Stimulated activated naive CD8-positive, alpha-beta T cell treated with anti-CD3 and anti-CD28 coated beads, Interleukin-15, Interleukin-2, amounts not matched to agents 100 ng/mL and 50 ng/mL, for 24 hours (primary cell): ENCODE measurements around the gene MYO1B.

Experiments
- H3K27ac Mint-ChIP-seq: one replicate; pipeline ENCODE4 v1.8.0; 2021; ENCODE audit warnings: mild to moderate bottlenecking, mixed read lengths
- H3K27me3 Mint-ChIP-seq: one replicate; pipeline ENCODE4 v1.8.0; 2021; ENCODE audit warnings: mixed read lengths
- H3K36me3 Mint-ChIP-seq: one replicate; pipeline ENCODE4 v1.8.0; 2021; ENCODE audit warnings: low read depth, mixed read lengths
- H3K4me1 Mint-ChIP-seq: one replicate; pipeline ENCODE4 v1.8.0; 2021; ENCODE audit warnings: low read depth, mixed read lengths
- H3K4me3 Mint-ChIP-seq: one replicate; pipeline ENCODE4 v1.8.0; 2021; ENCODE audit warnings: mild to moderate bottlenecking, mixed read lengths
- H3K9me3 Mint-ChIP-seq: one replicate; pipeline ENCODE4 v1.8.0; 2021; ENCODE audit warnings: mixed read lengths

The MYO1B gene

DNA sequence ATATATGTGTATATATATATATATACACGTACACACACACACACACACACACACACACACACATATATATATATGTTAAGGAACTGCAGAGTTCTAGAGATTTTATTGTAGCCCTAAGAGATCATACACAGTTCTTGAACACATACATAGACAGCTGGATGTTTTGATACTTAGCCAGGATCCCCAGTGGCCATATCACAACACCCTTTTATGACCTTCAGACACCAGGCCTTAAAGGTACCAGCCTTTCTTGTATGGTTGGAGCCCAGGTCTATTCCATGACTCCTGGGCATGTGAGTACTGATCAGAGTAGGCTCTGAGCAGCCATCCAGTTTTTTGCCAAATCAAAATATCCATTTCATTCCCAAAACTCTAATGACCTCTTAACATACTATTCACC is 138.3 kb downstream of the MYO1B start:
- Mint-ChIP-seq H3K36me3 (peaks cover 17% of the 10 kb centered on the region), H3K27ac (no peak overlapping the region), H3K9me3 (no peaks in the 10 kb centered on the region), H3K27me3 (no peaks in the 10 kb centered on the region), H3K4me3 (no peak overlapping the region), H3K4me1 (peaks cover 19% of the 10 kb centered on the region)

DNA sequence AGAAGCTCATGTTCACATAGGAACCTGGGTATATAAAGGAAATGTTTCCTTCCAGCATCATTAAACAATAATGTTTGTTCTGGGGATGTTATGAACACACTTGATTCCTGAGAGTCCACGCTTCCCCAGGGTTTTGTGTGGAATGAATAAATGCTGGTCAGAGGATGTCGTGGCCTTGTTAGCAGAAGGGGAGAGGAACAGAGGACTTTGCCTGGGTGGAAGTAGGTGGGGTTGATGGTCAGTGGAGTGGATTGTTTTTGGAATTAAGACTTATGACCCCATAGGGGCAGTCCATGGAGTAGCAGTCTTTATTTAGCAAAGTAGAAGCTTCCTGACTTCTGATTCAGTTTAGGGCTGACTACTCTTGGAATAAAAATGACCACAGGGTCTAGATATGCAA is 139.6 kb downstream of the MYO1B start:
- H3K27ac Mint-ChIP-seq = no peak overlapping the region
- H3K36me3 Mint-ChIP-seq = peaks cover 20% of the 10 kb centered on the region
- peaks cover 16% of the 10 kb centered on the region for H3K4me1 Mint-ChIP-seq
- no peaks in the 10 kb centered on the region for H3K9me3 Mint-ChIP-seq
- H3K4me3 Mint-ChIP-seq = no peak overlapping the region
- no peaks in the 10 kb centered on the region for H3K27me3 Mint-ChIP-seq

DNA sequence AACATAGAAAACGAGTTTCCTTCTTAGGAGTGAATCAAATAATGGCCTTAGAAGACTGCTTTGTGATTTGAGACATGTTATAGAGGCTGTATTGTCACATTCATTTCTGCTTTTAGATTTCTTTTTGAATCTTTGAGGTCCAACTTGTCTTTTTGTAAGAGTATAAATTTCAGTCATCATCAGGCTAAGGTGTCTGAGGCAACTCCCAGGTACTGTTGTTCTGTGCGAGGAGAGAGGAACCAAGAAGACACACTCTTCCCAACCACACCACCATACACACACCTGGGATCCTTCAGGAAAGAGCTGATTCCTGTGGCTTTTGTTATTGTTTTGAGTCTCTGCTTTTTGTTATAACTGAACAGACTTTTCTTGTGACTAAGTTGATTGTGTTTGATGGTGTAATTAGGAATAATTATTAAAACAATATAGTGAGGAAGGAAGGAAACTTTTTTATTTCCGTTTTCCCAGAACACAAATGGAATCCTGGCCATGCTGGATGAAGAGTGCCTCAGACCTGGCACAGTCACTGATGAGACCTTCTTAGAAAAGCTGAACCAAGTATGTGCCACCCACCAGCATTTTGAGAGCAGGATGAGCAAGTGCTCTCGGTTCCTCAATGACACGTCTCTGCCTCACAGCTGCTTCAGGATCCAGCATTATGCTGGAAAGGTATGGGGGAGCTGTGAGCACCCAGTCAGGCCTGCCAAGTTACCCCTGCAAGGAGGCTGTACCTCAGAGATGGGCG is 140.4 kb downstream of the MYO1B start:
- Mint-ChIP-seq H3K27me3 (no peaks in the 10 kb centered on the region), H3K27ac (no peak overlapping the region), H3K4me3 (no peak overlapping the region), H3K36me3 (peaks cover 20% of the 10 kb centered on the region), H3K4me1 (peaks cover 16% of the 10 kb centered on the region), H3K9me3 (no peaks in the 10 kb centered on the region)

DNA sequence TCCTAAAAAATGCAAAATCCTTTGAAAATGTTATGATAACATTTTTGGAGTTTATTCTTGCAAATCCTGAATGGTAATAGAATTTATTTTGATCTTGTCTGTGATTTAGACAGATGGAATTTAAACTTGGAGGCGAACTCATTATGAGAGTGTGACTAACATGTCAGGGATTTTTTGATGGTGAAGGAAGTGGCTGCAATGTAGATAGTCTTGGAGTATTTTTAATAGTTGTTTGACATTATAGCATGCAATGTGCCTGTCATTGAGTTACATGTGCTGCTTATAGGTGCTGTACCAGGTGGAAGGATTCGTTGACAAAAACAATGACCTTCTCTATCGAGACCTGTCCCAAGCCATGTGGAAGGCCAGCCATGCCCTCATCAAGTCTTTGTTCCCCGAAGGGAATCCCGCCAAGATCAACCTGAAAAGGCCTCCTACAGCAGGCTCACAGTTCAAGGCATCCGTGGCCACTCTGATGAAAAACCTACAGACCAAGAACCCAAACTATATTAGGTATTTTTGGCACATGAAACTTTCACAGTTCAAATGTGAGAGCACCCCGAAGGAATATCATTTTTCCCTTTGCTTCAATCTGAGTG is 141.8 kb downstream of the MYO1B start:
- H3K9me3 Mint-ChIP-seq = no peaks in the 10 kb centered on the region
- H3K36me3 Mint-ChIP-seq = peaks cover 22% of the 10 kb centered on the region
- peak overlapping the region; percentile 19 for H3K27ac Mint-ChIP-seq
- no peaks in the 10 kb centered on the region for H3K27me3 Mint-ChIP-seq
- no peak overlapping the region for H3K4me3 Mint-ChIP-seq
- peaks cover 16% of the 10 kb centered on the region for H3K4me1 Mint-ChIP-seq

DNA sequence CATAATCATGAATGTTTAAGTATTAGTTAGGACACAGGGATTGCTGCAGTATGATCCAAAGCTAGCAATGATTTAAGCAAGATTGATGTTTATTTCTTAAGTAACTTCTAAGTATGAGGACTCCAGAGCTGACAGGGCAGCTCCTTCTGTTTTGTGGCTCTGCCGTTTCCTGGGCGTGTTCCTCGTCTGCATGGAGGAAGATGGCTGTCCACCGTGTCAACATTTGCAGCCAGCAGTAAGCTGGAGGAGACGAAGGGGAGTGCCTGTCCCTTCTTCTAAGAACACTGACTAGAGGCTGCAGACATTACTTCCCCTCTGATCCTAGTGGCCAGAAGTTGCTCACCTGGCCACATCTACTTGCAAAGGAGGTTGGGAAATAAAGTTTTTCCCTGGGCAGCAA is 144.1 kb downstream of the MYO1B start:
- H3K4me3 Mint-ChIP-seq = no peak overlapping the region
- no peaks in the 10 kb centered on the region for H3K9me3 Mint-ChIP-seq
- peaks cover 33% of the 10 kb centered on the region for H3K36me3 Mint-ChIP-seq
- H3K27me3 Mint-ChIP-seq = no peaks in the 10 kb centered on the region
- no peak overlapping the region for H3K27ac Mint-ChIP-seq
- H3K4me1 Mint-ChIP-seq = peaks cover 16% of the 10 kb centered on the region

DNA sequence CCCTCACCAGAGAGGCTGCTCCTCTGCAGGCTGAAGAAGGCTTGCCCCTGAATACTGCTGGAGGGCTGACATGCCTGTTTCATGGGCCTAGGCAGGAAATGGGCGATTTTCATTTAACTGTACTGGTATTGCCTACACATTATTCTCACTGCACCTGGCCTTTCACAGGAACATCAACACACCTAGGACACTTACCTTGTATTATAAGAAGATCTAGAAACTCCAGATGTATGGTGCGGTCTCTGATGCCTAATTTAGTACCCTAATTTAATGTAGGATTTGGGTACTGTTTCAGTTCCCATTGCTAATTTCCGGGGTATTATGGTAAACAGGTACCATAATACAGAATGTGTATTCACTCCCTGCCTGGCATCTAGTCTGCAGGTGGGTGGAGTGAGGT is 146.0 kb downstream of the MYO1B start:
- H3K4me3 Mint-ChIP-seq = no peak overlapping the region
- H3K9me3 Mint-ChIP-seq = no peaks in the 10 kb centered on the region
- no peaks in the 10 kb centered on the region for H3K27me3 Mint-ChIP-seq
- H3K36me3 Mint-ChIP-seq = peaks cover 25% of the 10 kb centered on the region
- no peak overlapping the region for H3K27ac Mint-ChIP-seq
- peaks cover 8% of the 10 kb centered on the region for H3K4me1 Mint-ChIP-seq

DNA sequence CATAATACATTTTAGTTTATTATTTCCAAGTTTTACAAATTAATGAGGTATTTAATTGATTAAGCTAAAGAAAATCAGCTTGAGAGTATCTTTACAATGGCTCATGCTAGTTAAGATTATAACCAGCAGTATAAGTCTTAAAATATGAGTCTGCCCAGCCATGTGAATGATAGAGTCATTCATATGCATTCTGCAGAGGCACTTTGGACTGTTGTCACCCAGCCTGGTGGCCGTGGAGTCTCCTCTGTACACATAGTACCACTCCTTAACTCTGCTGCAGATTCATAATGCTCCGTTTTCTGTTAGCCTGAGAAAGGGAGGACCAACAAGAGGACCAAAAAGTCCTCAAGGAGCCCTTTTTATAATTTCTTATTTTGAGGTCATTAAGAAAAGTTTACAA is 148.8 kb downstream of the MYO1B start:
- peaks cover 20% of the 10 kb centered on the region for H3K36me3 Mint-ChIP-seq
- H3K9me3 Mint-ChIP-seq = no peaks in the 10 kb centered on the region
- no peak overlapping the region for H3K27ac Mint-ChIP-seq
- H3K4me3 Mint-ChIP-seq = no peak overlapping the region
- no peaks in the 10 kb centered on the region for H3K4me1 Mint-ChIP-seq
- no peaks in the 10 kb centered on the region for H3K27me3 Mint-ChIP-seq

DNA sequence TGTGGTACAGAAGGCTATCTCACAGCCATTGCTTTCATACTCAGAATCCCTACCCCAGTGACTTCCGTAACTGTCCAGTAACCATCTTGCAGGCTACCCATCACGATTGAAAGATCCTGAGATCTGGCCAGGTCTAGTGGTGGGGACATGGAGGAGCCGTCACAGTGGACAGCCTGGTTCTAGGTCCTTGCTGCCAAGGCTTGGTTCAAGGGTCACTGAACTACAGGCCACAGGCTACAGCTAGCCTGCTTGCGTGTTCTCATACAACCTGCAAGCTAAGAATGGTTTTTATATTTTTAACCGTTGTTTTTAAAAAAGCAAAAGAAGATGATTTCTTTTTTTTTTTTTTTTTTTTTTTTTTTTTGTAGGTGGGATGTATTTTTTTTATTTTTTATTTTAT is 151.6 kb downstream of the MYO1B start:
- H3K27ac Mint-ChIP-seq = no peak overlapping the region
- no peak overlapping the region for H3K4me3 Mint-ChIP-seq
- H3K4me1 Mint-ChIP-seq = no peaks in the 10 kb centered on the region
- no peaks in the 10 kb centered on the region for H3K27me3 Mint-ChIP-seq
- H3K36me3 Mint-ChIP-seq = peaks cover 17% of the 10 kb centered on the region
- no peaks in the 10 kb centered on the region for H3K9me3 Mint-ChIP-seq

DNA sequence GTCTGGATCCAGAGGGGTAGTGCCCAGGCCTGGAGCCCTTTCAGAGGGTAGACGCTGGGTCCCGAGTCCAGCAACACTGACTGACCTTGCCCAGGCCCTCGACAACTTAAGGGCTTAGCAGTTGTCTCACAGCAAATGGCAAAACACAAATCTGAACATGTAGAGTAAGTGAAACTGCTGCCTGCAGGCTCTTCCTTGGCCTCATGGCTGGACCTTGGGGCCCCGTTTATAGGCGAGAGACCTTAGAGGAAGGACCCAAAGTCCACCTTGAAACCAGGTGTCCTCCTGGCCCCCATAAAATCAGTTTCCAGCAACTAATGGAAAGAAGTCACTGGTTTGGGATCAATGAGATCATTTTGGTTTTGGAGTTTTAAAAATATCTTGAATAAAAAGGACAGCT is 154.4 kb downstream of the MYO1B start:
- no peak overlapping the region for H3K27ac Mint-ChIP-seq
- no peaks in the 10 kb centered on the region for H3K27me3 Mint-ChIP-seq
- H3K4me1 Mint-ChIP-seq = no peaks in the 10 kb centered on the region
- no peak overlapping the region for H3K4me3 Mint-ChIP-seq
- no peaks in the 10 kb centered on the region for H3K36me3 Mint-ChIP-seq
- no peaks in the 10 kb centered on the region for H3K9me3 Mint-ChIP-seq

DNA sequence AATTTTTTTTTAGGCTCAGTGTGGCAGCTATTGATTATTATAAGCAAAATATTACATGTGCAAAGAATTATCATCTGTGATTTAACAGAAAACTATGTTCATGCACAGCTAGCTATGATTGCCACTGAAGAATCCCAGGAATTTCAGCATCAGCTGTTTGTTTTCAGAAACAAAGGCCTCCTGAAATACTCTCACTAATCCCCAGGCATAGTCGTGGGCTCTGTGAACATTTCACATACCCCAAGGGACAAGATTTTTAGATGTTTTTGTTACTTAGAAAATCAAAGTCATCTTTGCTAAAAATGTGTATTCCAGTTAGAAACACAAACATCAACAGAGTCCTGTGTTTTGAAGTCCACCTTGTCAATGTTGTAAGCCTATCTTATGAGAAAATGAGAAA is 156.1 kb downstream of the MYO1B start:
- Mint-ChIP-seq H3K4me3 (no peak overlapping the region), H3K9me3 (no peaks in the 10 kb centered on the region), H3K36me3 (no peaks in the 10 kb centered on the region), H3K27me3 (no peaks in the 10 kb centered on the region), H3K27ac (no peak overlapping the region), H3K4me1 (no peaks in the 10 kb centered on the region)

DNA sequence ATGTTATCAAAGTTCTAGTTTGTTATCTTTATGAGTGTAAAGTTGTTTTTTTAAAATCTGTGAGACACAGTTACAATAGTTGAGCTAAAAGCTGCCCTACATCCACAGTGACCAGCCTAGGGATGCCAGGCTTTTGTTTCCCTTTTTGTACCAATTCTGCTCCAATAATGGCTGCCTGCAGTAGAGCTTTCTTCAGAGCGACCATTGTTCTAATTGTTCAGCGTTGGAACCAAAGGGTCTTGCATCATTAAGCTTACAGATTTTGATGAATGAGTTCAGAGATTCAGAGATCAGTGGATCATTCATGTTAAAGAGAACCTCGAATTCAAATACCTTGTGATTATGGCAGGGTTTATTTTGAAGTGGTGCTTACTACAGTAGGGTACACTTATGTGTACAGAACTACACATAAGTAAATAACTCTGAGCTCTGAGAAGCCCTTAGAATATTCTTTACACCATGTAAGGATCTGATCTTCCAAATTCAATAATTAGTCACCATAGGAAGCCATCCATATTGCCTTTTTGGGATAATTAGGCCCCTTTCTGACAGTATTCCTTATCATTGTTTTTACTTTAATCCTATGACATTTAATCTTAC is 157.9 kb downstream of the MYO1B start:
- Mint-ChIP-seq H3K4me3 (no peak overlapping the region), H3K4me1 (no peaks in the 10 kb centered on the region), H3K27ac (no peak overlapping the region), H3K9me3 (no peaks in the 10 kb centered on the region), H3K36me3 (no peaks in the 10 kb centered on the region), H3K27me3 (no peaks in the 10 kb centered on the region)

DNA sequence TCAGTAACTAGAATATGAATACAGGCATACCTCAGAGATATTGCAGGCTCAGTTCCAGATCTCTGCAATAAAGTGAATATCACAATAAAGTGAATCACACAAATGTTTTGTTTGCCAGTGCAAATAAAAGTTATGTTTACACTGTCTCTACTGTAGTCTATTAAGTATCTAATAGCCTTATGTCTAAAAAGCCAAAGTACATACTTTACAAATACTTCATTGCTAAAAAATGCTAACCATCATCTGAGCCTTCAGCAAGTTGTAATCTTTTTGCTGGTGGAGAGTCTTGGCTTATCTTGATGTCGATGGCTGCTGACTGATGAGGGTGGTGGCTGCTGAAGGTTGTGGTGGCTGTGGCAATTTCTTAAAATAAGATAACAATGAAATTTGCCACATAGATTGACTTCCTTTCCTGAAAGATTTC is 159.4 kb downstream of the MYO1B start:
- Mint-ChIP-seq H3K36me3 (peaks cover 9% of the 10 kb centered on the region), H3K4me1 (no peaks in the 10 kb centered on the region), H3K4me3 (no peak overlapping the region), H3K27me3 (no peaks in the 10 kb centered on the region), H3K27ac (no peak overlapping the region), H3K9me3 (no peaks in the 10 kb centered on the region)

DNA sequence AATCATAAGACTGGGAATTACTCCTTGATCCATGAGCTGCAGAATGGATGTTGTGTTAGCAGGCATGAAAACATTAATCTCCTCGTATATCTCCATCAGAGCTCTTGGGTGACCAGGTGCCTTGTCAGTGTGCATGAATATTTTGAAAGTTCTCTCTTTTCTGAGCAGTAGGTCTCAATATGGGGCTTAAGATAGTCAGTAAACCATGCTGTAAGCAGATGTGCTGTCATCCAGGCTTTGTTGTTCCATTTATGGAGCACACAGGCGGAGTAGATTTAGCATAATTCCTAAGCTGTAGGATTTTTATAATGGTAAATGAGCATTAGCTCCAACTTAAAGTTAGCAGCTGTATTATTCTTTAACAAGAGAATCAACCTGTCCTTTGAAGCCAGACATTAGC is 160.3 kb downstream of the MYO1B start:
- Mint-ChIP-seq H3K4me3 (no peak overlapping the region), H3K27ac (no peak overlapping the region), H3K4me1 (no peaks in the 10 kb centered on the region), H3K36me3 (peaks cover 18% of the 10 kb centered on the region), H3K27me3 (no peaks in the 10 kb centered on the region), H3K9me3 (no peaks in the 10 kb centered on the region)

DNA sequence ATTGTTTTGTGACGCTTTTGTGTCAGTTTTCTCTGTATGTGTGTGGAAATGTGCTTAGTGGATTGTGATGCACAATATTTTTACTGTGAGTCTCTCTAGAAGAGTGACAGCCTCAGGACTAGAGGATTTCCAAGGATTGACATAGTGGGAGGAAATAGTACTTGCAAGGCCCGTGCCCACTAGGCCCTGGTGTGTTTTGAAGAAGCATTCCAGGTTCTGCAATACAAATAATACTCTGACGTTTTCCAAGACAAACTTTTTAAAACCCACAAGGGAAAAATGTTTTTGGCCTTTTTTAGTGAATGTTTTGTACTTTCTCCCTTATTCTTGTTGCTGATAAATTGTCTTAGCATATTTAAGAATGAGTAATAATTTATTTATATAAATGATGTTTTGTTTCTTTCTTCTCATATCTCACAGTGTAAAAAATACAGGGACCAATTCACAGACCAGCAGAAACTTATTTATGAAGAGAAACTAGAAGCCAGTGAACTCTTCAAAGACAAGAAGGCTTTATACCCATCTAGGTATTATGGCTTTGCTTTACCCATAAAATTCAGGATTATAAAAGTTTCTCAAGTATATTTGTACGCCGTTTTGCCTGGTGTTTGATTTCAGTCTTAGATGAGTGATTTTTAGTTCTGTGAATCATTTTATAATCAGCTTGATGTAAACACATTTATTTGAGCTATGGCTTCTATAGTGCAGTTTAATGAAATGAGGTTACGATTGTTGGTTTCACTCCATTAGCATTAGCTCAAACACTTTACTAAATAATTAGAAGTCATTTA is 165.6 kb downstream of the MYO1B start:
- no peak overlapping the region for H3K27ac Mint-ChIP-seq
- no peaks in the 10 kb centered on the region for H3K27me3 Mint-ChIP-seq
- peaks cover 43% of the 10 kb centered on the region for H3K36me3 Mint-ChIP-seq
- H3K4me3 Mint-ChIP-seq = no peak overlapping the region
- H3K4me1 Mint-ChIP-seq = no peaks in the 10 kb centered on the region
- no peaks in the 10 kb centered on the region for H3K9me3 Mint-ChIP-seq

DNA sequence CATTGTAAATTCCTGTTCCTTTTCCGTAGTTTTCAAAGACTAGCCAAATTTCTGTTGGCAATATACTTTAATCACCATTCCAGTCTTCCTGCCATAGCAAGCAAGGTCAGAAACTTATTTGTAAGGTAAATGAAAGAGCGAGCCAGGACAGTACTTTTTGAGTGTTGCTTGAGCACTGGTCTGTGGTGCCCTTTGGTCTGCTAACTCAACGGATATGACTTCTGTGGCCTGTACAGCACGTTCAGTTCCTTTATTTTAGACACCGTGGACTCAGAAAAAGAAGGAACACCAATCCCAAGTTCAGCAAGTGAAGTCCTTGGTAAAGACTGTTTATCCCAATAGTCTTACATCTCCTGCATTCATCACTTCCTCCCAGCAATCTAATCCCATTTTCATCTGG is 166.3 kb downstream of the MYO1B start:
- H3K4me3 Mint-ChIP-seq = no peak overlapping the region
- no peaks in the 10 kb centered on the region for H3K9me3 Mint-ChIP-seq
- H3K4me1 Mint-ChIP-seq = peaks cover 3% of the 10 kb centered on the region
- no peak overlapping the region for H3K27ac Mint-ChIP-seq
- no peaks in the 10 kb centered on the region for H3K27me3 Mint-ChIP-seq
- H3K36me3 Mint-ChIP-seq = peaks cover 49% of the 10 kb centered on the region
